HL-60 (cell line): ENCODE measurements around the gene RPAP2.
"Not testable (repeated sequence)": the region's sequence is repeated elsewhere in the genome, so short reads cannot be mapped to it uniquely, and the experiment has no call there.

Source experiments
- DNase-seq, 2 experiments: peaks; one replicate each; pipeline ENCODE4 v3.0.0-alpha.2; 2010 to 2020; ENCODE audit warnings: low read depth in 1 of 2, low spot score in 1 of 2
- H3K27ac ChIP-seq: fragments of 250-450 bp; sonication (Bioruptor Pico); replicated peaks from 2 replicates; pipeline ENCODE4 v1.5.1; 2020; ENCODE audit warnings: mild to moderate bottlenecking, moderate library complexity
- H3K27me3 ChIP-seq: fragments of 250-450 bp; sonication (Bioruptor Pico); 2 replicates; pipeline ENCODE4 v1.5.1; 2021; ENCODE audit warnings: mild to moderate bottlenecking, moderate library complexity; ENCODE audit not compliant: insufficient read depth, poor library complexity, severe bottlenecking
- H3K4me3 ChIP-seq: replicated peaks from 2 replicates; pipeline ENCODE4 v1.5.1; 2011; ENCODE audit warnings: mild to moderate bottlenecking, control low read depth, low read length; ENCODE audit not compliant: insufficient read depth
- GABPA ChIP-seq: IDR thresholded peaks from 2 replicates; pipeline ENCODE4 v1.6.1; 2012; ENCODE audit warnings: low read depth
- POLR2AphosphoS5 ChIP-seq: IDR thresholded peaks from 2 replicates; pipeline ENCODE4 v1.6.1; 2012; ENCODE audit warnings: low read depth
- SPI1 ChIP-seq: IDR thresholded peaks from 2 replicates; pipeline ENCODE4 v1.6.1; 2012; ENCODE audit warnings: low read depth, mild to moderate bottlenecking, borderline replicate concordance
- TF ChIP-seq, protein P1 (sequence below): IDR thresholded peaks from one replicate; pipeline ENCODE4 v1.5.1; 2011; ENCODE audit warnings: low read length, control low read depth, inconsistent platforms; ENCODE audit not compliant: insufficient read depth
- TF ChIP-seq, protein P2 (sequence below): IDR thresholded peaks from 2 replicates; pipeline ENCODE4 v1.6.1; 2012; ENCODE audit warnings: low read depth; ENCODE audit not compliant: insufficient replicate concordance

RPAP2 gene

GRCh38 chr1:92356956-92357355 is 58.1 kb downstream of the RPAP2 start:
- DNase-seq: peak; percentile 21 to 37
- Histone ChIP-seq H3K27me3 (no peaks in the 10 kb centered on the region), H3K27ac (no peak overlapping the region), H3K4me3 (no peak overlapping the region)
- TF ChIP-seq POLR2AphosphoS5: no peak
- no peak for TF ChIP-seq SPI1
- TF ChIP-seq, protein P1, sequence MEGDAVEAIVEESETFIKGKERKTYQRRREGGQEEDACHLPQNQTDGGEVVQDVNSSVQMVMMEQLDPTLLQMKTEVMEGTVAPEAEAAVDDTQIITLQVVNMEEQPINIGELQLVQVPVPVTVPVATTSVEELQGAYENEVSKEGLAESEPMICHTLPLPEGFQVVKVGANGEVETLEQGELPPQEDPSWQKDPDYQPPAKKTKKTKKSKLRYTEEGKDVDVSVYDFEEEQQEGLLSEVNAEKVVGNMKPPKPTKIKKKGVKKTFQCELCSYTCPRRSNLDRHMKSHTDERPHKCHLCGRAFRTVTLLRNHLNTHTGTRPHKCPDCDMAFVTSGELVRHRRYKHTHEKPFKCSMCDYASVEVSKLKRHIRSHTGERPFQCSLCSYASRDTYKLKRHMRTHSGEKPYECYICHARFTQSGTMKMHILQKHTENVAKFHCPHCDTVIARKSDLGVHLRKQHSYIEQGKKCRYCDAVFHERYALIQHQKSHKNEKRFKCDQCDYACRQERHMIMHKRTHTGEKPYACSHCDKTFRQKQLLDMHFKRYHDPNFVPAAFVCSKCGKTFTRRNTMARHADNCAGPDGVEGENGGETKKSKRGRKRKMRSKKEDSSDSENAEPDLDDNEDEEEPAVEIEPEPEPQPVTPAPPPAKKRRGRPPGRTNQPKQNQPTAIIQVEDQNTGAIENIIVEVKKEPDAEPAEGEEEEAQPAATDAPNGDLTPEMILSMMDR: no peak
- TF ChIP-seq, protein P2, sequence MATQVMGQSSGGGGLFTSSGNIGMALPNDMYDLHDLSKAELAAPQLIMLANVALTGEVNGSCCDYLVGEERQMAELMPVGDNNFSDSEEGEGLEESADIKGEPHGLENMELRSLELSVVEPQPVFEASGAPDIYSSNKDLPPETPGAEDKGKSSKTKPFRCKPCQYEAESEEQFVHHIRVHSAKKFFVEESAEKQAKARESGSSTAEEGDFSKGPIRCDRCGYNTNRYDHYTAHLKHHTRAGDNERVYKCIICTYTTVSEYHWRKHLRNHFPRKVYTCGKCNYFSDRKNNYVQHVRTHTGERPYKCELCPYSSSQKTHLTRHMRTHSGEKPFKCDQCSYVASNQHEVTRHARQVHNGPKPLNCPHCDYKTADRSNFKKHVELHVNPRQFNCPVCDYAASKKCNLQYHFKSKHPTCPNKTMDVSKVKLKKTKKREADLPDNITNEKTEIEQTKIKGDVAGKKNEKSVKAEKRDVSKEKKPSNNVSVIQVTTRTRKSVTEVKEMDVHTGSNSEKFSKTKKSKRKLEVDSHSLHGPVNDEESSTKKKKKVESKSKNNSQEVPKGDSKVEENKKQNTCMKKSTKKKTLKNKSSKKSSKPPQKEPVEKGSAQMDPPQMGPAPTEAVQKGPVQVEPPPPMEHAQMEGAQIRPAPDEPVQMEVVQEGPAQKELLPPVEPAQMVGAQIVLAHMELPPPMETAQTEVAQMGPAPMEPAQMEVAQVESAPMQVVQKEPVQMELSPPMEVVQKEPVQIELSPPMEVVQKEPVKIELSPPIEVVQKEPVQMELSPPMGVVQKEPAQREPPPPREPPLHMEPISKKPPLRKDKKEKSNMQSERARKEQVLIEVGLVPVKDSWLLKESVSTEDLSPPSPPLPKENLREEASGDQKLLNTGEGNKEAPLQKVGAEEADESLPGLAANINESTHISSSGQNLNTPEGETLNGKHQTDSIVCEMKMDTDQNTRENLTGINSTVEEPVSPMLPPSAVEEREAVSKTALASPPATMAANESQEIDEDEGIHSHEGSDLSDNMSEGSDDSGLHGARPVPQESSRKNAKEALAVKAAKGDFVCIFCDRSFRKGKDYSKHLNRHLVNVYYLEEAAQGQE: no peak
- TF ChIP-seq GABPA: no peak

DNA sequence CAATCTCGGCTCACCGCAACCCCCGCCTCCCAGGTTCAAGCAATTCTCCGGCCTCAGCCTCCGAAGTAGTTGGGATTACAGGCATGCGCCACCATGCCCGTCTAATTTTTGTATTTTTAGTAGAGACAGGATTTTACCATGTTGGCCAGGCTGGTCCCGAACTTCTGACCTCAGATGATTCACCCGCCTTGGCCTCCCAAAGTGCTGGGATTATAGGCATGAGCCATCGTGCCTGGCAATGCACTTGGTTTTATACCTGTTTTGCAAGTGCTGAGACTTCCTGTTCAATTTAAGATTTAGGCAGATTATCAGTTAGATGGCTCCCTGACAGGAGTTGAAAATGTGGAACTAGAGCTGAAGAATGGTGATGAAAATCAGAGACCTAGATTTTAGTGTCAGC is 60.5 kb downstream of the RPAP2 start:
- H3K4me3 ChIP-seq, H3K27me3 ChIP-seq, H3K27ac ChIP-seq: not testable (repeated sequence)
- peak in 1 of 2 experiments; percentile 8 for DNase-seq

DNA sequence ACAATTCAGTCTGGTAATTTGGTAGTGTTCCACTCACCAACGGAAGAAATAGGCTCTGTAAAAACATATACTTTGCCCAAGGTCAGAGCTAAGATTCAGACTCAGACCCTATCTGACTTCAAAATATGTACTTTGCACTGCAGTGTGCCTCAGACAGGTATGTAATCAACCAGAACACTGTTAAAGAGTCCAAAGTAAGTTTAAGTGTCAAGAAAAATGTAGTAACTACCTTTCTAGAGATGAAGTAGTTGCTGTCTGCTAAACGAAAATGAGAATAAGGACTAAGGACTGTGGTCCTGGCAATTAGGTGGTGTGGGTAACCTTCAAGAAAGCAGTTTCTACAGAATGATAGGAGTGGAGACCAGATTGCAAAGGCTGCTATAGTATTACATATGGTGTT is 61.1 kb downstream of the RPAP2 start:
- Histone ChIP-seq H3K27ac (no peak overlapping the region), H3K4me3 (no peak overlapping the region), H3K27me3 (no peaks in the 10 kb centered on the region)
- no peak for DNase-seq
- TF ChIP-seq, protein P2: no peak
- TF ChIP-seq POLR2AphosphoS5: no peak
- TF ChIP-seq, protein P1: no peak
- TF ChIP-seq SPI1: no peak
- no peak for TF ChIP-seq GABPA

GRCh38 chr1:92362970-92363369 is 64.1 kb downstream of the RPAP2 start:
- DNase-seq: peak; percentile 10 to 32
- TF ChIP-seq SPI1: peak; percentile 86
- TF ChIP-seq, protein P2: no peak
- no peak overlapping the region for H3K4me3 ChIP-seq
- H3K27ac ChIP-seq: peak overlapping the region; percentile 54
- no peaks in the 10 kb centered on the region for H3K27me3 ChIP-seq
